GM12864 (cell line): Measurements from ENCODE around the gene CLASRP.
"Not testable (repeated sequence)": the region's sequence is repeated elsewhere in the genome, so short reads cannot be mapped to it uniquely, and the experiment has no call there.

Experiments
- DNase-seq: peaks from one replicate; pipeline ENCODE4 v3.0.0-alpha.2; 2011; ENCODE audit warnings: low read depth
- H3K4me3 ChIP-seq: 2 replicates; pipeline ENCODE4 v1.5.1; 2011; ENCODE audit warnings: mild to moderate bottlenecking, low read depth, low read length, control low read depth
- TF ChIP-seq, protein P1 (sequence below): IDR thresholded peaks from 2 replicates; pipeline ENCODE4 v1.5.1; 2011; ENCODE audit warnings: low read depth, mild to moderate bottlenecking, moderate library complexity, low read length, control low read depth, inconsistent platforms; ENCODE audit errors: missing control alignments

Gene CLASRP

GRCh38 chr19:45104658-45105349 is 66.0 kb downstream of the CLASRP start:
- TF ChIP-seq, protein P1, sequence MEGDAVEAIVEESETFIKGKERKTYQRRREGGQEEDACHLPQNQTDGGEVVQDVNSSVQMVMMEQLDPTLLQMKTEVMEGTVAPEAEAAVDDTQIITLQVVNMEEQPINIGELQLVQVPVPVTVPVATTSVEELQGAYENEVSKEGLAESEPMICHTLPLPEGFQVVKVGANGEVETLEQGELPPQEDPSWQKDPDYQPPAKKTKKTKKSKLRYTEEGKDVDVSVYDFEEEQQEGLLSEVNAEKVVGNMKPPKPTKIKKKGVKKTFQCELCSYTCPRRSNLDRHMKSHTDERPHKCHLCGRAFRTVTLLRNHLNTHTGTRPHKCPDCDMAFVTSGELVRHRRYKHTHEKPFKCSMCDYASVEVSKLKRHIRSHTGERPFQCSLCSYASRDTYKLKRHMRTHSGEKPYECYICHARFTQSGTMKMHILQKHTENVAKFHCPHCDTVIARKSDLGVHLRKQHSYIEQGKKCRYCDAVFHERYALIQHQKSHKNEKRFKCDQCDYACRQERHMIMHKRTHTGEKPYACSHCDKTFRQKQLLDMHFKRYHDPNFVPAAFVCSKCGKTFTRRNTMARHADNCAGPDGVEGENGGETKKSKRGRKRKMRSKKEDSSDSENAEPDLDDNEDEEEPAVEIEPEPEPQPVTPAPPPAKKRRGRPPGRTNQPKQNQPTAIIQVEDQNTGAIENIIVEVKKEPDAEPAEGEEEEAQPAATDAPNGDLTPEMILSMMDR: no peak
- no peak overlapping the region for H3K4me3 ChIP-seq
- no peak for DNase-seq

DNA sequence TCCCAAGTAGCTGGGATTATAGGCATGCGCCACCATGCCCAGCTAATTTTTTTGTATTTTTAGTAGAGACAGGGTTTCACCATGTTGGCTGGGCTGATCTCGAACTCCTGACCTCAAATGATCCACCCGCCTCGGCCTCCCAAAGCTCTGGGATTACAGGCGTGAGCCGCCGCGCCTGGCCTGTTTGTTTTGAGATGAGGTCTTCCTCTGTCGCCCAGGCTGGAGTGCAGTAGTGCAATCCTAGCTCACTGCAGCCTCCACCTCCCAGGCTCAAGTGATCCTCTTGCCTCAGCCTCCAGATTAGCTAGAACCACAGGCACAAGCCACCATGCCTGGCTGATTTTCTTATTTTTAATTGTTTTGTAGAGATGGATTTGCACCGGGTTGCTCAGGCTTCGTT is 67.5 kb downstream of the CLASRP start:
- H3K4me3 ChIP-seq, DNase-seq: not testable (repeated sequence)

- H3K4me3 ChIP-seq: no peak overlapping the region
- TF ChIP-seq, protein P1: no peak
- DNase-seq: no peak
Observed at GRCh38 chr19:45107621-45108150, 68.8 kb downstream of the CLASRP start.

DNA sequence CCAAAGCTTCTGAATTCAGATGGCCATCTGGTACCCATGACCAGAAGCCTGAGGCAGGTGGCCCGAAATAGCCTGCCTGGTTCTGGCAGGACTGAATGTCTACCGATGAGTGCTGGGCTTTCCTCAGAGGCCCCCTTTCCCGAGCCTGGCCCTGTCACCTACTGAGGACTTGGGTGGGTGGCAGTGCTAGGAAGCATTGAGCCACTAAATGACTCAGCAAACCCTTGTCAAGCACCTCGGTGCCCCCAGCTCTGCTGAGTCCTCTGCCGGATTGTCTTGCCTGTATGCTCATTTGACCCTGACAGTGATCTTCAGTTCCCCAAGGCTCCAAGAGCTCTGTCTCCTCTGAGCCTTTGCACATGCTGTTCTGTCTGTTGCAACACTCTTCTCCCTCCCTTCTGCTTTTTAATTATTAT is 72.0 kb downstream of the CLASRP start:
- no peak for DNase-seq
- TF ChIP-seq, protein P1: no peak
- H3K4me3 ChIP-seq: no peak overlapping the region

GRCh38 chr19:45112111-45112827 is 73.4 kb downstream of the CLASRP start:
- no peak for DNase-seq
- TF ChIP-seq, protein P1: peak; percentile 27
- H3K4me3 ChIP-seq: no peak overlapping the region

DNA sequence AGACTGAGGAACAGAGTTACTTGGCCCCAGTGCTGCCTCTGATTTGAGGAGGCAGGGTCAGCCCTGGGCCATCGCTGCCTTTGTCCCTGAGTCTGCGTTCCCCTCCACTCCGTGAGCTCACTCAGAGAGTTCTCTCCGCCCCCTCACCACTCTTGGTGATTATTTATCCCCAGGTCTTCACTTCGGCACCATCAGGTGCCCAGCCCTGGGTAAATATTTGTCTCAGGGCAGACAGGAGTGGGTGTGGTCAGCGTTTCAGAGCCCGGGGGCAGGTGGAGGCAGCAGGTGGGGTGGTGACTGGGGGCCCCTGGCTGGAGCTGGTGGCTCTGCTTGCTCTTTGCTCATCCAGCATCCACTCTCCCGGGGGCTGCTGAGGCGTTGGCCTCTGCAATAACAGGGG is 74.8 kb downstream of the CLASRP start:
- TF ChIP-seq, protein P1: no peak
- DNase-seq: no peak
- H3K4me3 ChIP-seq: no peak overlapping the region

DNA sequence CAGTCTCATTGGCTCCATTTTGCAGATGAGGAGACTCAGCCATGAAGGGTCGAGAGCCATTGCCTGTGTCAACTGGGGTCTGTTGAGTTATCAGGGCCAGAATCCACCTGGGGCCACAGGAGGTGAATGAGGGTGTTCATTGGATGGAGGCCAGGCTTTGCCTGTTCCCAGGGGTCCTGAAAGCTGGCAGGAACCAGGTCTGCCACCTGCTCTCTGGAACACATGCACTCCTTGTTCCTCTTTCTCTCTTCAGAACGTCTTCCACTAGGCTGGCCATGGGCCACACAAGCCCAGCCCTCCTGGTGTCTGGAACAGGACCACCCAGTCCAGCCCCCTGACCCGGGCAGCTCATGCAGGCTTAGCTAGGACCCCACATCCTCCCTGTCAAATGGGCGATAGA is 75.3 kb downstream of the CLASRP start:
- H3K4me3 ChIP-seq: no peak overlapping the region
- no peak for DNase-seq
- TF ChIP-seq, protein P1: no peak
